ENCODE measurements around the gene TNFAIP2.
"Not testable (repeated sequence)": the region's sequence is repeated elsewhere in the genome, so short reads cannot be mapped to it uniquely, and the experiment has no call there.

Gene TNFAIP2

GRCh38 chr14:103155826-103156394 lies 32.6 kb downstream of the TNFAIP2 start:
- DNase-seq (ENCODE audit: low read depth in 2 of 2) = no peak

DNA sequence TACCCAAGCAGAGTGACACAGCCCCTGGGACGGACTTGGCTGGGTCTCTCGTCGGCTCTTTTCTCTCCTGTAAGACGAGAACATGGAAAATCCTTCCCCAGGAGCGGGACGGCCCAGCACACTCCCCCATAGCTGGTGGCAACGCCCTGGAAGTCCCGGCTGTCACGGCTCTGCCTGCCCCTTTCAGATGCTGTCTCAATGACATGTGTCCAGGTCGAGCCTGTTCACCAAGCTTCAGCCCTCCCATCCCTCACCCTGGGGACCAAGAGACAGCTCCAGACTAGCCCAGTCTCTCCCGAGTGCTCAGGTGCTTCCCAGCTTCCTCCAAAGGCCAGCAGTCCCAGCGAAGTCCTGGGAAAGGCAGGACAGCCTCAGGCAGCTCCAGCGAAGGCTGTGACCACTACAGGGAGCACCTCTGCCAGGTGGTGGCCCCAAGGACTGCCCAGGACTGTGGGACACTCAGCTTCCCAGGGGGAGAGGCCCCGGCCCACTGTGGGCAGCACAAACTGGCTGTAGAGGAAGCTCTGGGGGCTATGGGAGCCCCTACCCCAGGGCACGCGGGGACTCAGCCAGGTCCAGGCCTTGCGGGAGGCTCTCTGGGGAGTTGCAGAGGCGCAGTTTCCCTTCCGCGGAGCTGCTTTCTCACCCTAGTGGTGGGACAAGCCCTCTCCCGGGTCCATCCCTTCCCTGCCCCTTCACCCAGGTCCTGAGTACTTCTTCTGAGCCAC lies 33.6 kb downstream of the TNFAIP2 start:
- no peak for DNase-seq (ENCODE audit: low read depth in 2 of 2)

DNA sequence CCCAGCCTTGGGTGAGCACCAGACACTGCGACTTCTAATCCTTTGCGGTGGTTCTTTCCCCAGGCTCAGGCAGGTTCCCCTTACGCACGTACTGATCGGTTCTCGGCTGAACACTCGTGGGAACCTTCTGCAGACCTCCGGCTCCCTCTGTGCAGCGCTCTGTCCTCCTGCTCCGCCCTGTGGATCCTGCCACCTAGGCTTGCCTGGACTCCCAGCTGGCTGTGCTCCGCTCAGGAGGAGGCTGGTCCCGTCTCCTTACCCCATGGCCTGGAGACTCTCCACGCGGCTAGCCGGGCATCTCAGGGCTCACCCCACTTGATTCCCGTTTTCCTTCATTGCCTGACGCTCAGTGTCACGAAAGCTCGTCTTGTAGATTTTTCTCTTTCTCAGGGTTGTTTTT lies 34.7 kb downstream of the TNFAIP2 start:
- DNase-seq (ENCODE audit: low read depth in 2 of 2) = no peak

DNA sequence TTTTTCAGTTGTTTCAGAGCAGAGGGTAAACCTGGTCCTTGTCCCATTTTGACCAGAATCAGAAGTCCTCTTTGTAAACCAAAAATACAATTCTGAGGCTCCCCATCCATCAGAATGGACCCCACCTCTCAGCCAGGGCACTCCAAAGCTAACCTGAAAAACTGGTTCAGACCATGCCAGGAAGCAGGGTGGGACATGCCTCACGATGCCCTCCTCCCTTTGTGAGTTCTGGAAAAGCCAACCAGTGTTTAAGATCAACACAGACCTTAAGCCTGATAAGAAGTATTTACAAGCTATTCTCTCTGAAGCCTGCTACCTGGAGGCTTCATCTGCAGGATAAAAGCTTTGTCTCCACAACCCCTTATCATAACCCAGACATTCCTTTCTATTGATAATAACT lies 35.4 kb downstream of the TNFAIP2 start:
- no peak for DNase-seq (ENCODE audit: low read depth in 2 of 2)

- DNase-seq (ENCODE audit: low read depth in 2 of 2) = no peak
Observed at GRCh38 chr14:103160321-103161053, 37.2 kb downstream of the TNFAIP2 start.

DNA sequence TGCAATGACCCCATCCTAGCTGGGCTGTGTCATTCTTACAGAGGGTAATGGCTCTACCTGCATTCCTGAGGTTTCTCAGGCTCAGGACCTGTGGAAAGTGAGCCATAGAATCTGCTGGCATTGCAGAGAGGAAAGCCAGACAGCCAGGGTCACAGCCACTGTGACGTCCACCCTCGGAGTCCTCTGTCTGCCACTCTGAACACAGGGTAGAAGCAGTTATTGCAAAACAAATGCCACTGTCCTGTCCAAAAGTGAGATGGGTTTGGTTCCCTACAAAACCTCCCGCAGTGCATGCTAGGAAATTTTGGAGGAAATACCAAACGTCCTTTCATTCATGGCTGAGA lies 37.8 kb downstream of the TNFAIP2 start:
- no peak for DNase-seq (ENCODE audit: low read depth in 2 of 2)

DNA sequence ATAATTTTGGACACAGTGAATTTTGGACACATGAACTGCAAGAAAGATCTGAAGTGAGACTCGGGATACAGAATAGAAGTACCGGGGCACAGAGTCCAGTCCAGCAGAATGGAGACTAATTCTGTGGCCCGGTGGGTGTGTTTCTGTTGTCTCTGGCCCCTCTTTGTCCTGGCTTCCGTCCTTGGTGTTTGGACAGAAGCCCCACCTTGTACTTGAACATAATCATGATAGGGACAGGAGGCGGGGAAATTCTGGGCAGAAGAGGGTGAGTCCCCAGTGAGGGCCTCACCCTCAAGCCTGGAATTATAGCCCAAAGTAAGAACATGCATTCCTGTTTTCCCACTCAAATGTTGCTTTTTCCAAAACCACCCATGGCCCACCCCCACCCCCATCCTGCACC lies 39.9 kb downstream of the TNFAIP2 start:
- no peak for DNase-seq (ENCODE audit: low read depth in 2 of 2)

DNA sequence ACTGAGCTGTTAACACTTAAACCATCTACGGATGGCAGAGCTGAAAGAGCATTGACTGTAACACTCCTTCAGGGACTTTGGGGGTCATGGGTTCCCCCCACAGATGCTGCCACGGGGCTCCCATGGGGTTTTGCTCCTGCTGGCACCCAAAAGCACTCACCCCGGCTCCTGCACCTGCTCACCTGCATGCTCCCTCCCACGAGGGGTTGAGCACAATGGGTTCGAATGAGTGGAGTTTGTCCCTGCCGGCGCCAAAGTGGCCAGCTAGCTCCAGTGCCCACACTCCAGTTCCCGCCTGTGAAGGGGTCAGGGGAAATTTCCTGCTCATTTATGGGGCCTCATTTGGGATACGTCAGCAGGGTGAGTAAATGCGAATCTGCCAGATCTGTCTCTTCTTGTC lies 40.7 kb downstream of the TNFAIP2 start:
- no peak for DNase-seq (ENCODE audit: low read depth in 2 of 2)

DNA sequence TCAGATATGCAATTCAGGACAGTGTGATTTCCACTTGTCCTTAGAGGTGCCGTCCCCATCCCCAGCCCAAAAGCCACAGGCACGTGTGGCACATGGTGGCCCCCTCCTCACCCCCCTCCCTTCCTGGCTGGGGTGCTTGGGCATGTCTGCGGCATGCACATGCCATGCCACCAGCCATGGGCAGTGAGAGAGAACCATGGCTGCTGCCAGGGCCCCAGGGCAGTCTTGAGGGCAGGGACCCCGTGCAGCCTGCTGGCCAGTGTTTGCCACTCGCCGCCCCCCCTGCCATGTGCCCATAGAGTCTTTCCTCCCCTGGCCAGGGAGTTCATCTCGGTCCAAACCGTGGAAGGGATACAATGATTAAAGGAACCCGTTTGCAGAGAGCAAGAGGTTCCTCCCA lies 41.5 kb downstream of the TNFAIP2 start:
- DNase-seq (ENCODE audit: low read depth in 2 of 2) = no peak

GRCh38 chr14:103165323-103165722 lies 42.1 kb downstream of the TNFAIP2 start:
- DNase-seq (ENCODE audit: low read depth in 2 of 2) = no peak

- DNase-seq (ENCODE audit: low read depth in 2 of 2) = no peak
Observed at GRCh38 chr14:103169954-103170353, 46.7 kb downstream of the TNFAIP2 start.

DNA sequence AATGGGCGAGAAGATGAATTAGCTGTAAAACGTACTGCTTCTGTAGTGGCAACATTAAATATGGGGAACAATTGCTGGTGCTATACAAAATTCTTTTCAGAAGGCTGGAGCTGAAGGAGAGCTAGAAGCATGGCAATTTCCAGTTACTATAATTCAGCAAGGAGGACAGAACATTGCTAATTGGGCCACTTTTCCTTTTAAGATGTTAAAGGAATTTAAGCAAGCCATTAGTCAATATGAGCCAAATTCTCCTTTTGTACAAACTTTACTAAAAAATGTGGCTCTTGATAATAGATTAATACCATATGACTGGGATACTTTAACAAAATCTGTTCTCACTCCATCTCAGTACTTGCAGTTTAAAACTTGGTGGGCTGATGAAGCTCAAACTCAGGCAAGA lies 47.9 kb downstream of the TNFAIP2 start:
- not testable (repeated sequence) for DNase-seq (ENCODE audit: low read depth in 2 of 2)

DNA sequence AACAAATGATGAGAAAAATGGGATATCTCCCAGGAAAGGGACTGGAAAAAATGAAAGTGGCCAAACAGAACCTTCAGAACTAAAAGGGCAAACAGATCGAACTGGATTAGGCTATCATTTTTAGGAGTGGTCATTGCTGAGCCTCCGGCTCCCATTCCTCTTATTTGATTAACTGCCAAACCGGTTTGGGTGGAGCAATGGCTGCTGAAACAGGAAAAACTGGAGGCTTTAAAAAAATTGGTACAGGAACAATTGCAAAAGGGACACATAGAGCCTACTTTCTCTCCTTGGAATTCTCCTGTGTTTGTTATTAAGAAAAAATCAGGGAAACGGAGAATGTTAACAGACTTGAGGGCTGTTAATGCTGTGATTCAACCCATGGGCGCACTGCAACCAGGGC lies 49.7 kb downstream of the TNFAIP2 start:
- DNase-seq (ENCODE audit: low read depth in 2 of 2) = no peak

DNA sequence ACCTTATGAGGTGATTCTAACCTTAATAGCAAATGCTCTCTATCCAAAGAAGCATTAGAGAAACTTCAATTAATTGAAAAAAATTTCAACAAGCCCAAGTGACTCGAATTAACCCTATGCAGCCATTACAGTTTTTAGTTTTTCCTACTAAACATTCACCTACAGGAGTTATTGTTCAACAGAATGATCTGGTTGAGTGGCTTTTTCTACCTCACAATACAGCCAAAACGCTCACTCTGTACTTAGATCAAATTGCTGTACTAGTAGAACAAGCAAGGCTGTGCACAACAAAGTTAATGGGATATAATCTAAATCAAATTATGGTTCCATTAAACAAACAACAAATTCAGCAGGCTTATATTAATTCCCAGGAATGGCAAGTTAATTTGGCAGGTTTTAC lies 50.6 kb downstream of the TNFAIP2 start:
- not testable (repeated sequence) for DNase-seq (ENCODE audit: low read depth in 2 of 2)

DNA sequence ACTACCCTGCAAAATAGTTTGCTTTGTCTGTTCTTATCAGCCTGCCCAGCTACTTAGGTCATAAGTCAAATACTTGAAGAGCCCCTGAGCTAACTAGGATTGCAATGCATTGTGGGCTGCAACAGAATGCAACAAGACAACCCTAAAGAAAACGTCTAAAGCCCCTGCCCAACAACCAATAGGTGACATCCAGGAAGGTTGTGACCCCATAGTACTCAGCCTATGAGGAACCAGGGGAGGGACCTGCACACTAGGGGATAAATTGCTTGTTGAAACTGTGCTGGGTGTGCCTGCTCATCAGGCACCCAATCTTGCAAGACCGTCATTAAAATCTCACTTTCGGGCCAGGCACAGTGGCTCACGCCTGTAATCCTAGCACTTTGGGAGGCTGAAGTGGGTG lies 52.9 kb downstream of the TNFAIP2 start:
- not testable (repeated sequence) for DNase-seq (ENCODE audit: low read depth in 2 of 2)

- DNase-seq (ENCODE audit: low read depth in 2 of 2) = no peak
Observed at GRCh38 chr14:103177376-103177775, 54.1 kb downstream of the TNFAIP2 start.

- DNase-seq (ENCODE audit: low read depth in 2 of 2) = no peak
Observed at GRCh38 chr14:103178521-103178920, 55.3 kb downstream of the TNFAIP2 start.

DNA sequence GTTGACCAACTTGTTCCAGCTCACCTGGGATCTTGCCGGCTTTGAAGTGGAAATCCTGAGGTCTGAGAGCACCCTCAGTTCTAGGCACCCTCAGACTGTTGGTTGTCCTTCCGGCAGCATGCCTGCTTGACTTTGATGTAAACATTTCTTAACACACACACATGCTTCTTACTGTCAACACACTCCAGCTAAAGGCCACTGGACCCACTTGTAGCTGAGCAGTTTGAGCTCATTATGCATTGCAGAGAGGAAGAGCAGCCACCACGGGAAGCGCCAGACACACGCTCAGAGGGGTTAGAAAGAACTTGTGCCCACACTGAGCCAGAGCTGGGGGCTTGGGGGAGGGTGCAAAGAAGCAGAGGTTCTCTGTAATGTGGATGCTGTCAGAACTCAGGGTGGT lies 55.8 kb downstream of the TNFAIP2 start:
- no peak for DNase-seq (ENCODE audit: low read depth in 2 of 2)

- no peak for DNase-seq (ENCODE audit: low read depth in 2 of 2)
Observed at GRCh38 chr14:103180331-103180730, 57.1 kb downstream of the TNFAIP2 start.

- DNase-seq (ENCODE audit: low read depth in 2 of 2) = no peak
Observed at GRCh38 chr14:103184046-103184445, 60.8 kb downstream of the TNFAIP2 start.

DNA sequence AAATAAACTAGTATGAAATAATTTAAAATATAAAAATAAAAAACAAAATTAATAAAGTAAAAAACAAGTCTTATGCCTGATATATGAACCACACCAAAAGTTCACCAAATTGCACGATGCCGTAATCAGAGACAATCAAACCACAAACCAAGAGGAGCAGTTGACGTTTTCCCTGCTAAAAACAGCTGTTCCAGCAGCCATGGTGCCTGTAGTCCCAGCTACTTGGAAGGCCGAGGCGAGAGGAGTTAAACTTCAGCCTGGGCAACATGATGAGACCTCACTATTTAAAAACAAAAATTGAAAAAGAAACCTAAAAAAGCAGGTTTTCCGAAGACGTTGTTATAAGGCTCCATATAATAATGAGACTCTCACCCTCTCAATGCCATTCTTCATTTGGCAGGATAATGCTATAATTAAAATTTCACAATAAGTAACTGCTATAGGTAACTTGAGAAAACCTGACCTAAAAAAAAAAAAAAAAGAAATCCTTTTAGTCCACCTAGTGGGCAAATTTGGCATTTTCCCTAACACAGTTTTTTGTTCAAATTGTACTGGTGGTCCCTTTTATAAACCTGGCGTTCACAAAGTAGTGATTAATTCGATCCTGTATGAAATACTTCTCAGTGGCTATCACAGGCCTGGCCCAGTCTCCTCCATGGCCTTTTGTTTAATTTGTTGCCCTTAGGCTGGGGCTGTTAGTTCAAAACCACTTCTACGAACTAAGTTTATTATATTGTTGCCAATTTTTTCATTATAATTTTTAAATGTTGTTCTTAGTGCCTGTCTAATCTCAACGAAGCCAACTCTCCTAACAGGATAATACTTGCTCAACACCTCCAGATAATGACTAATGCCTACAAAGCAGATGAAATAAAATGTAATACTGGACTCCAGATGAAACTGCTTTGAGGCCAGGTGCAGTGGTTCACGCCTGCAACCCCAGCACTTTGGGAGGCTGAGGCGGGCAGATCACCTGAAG lies 62.1 kb downstream of the TNFAIP2 start:
- no peak for DNase-seq (ENCODE audit: low read depth in 2 of 2)

- DNase-seq (ENCODE audit: low read depth in 2 of 2) = no peak
Observed at GRCh38 chr14:103186241-103186822, 63.1 kb downstream of the TNFAIP2 start.
